SK-N-SH treated with all-trans-retinoic acid at 6 μM for 48 hours (cell line): ENCODE results near the gene MAST4.

Experiments used
- ARNTL ChIP-seq: fragments of 450-650 bp; formaldehyde crosslinking; IDR thresholded peaks from 2 replicates; pipeline ENCODE4 v1.5.0; 2020; ENCODE audit warnings: low read depth, mild to moderate bottlenecking, moderate library complexity, borderline replicate concordance
- BACH2 ChIP-seq: fragments of 250-450 bp; sonication (Bioruptor Pico); IDR thresholded peaks from 2 replicates; pipeline ENCODE4 v1.9.0; 2021; ENCODE audit warnings: mild to moderate bottlenecking, borderline replicate concordance
- TF ChIP-seq, protein P1 (sequence below): fragments of 250-450 bp; sonication (Bioruptor Pico); IDR thresholded peaks from 2 replicates; pipeline ENCODE4 v1.8.0; 2020; ENCODE audit warnings: mild to moderate bottlenecking, moderate library complexity, borderline replicate concordance

DNA sequence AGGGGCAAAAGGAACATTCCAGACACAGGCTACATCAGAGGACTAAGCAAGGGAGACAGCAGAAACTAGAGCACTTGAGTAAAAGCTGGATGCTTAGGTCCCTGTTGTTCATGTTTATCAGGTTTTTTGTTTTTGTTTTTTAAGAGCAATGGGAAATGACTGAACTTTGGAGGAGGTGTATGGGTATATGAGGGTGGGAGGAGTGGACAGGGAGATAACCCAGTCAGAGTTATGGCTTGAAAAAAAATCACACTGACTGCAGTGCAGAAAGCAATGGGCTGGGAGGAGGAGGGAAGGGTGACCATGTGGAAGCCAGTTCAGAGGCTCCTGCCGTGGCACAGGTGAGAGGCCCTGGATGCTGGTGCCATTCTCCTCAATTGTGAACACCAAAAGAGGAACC is 522.8 kb downstream of the MAST4 start:
- TF ChIP-seq BACH2 (CRISPR knock-in tag) = no peak
- TF ChIP-seq, protein P1, sequence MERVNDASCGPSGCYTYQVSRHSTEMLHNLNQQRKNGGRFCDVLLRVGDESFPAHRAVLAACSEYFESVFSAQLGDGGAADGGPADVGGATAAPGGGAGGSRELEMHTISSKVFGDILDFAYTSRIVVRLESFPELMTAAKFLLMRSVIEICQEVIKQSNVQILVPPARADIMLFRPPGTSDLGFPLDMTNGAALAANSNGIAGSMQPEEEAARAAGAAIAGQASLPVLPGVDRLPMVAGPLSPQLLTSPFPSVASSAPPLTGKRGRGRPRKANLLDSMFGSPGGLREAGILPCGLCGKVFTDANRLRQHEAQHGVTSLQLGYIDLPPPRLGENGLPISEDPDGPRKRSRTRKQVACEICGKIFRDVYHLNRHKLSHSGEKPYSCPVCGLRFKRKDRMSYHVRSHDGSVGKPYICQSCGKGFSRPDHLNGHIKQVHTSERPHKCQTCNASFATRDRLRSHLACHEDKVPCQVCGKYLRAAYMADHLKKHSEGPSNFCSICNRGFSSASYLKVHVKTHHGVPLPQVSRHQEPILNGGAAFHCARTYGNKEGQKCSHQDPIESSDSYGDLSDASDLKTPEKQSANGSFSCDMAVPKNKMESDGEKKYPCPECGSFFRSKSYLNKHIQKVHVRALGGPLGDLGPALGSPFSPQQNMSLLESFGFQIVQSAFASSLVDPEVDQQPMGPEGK = no peak
- no peak for TF ChIP-seq ARNTL (CRISPR knock-in tag)
